CD4-positive, alpha-beta T cell treated with Interleukin-15 for 4 hours (primary cell): ENCODE results near the gene SLC6A11.

Experiments used
- DNase-seq: peaks from one replicate; pipeline ENCODE4 v3.0.0-alpha.2; 2020; ENCODE audit warnings: low spot score

Gene SLC6A11

DNA sequence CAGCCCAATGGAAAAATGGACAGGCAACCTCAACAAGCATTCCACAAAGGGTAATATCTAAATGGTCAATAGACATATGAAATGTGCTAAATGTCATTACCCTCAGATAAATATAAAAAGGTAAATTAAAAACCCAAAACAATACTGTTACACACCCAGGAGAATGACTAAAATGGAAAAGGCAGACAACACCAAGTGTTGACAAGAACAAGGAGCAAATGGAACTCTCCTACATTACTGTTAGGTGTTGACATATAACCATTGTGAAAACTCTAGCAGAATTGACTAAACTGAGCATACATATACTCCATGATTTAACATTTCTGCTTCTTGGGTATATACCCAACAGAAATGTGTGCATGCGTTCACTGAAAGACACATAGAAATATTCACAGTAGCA, 25.3 kb upstream of the SLC6A11 start:
- DNase-seq: no peak

DNA sequence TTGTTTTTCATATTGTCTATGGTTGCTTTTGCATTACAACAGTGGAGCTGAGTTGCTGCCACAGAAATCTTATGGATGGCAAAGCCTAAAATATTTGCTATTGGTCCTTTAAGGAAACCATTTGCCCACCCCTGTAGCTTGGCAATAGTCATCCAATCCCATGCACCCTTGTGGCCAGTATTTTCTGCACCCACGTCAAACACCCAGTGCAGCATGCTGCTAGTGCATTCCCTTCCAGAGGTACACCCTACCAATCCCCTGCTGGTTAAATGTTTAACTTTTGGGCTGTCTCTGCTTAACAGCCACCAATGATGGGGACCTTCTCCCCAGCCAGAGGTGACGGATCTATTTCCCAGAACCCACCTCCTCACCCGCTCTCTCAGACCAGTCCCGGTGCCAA, 23.8 kb upstream of the SLC6A11 start:
- no peak for DNase-seq

DNA sequence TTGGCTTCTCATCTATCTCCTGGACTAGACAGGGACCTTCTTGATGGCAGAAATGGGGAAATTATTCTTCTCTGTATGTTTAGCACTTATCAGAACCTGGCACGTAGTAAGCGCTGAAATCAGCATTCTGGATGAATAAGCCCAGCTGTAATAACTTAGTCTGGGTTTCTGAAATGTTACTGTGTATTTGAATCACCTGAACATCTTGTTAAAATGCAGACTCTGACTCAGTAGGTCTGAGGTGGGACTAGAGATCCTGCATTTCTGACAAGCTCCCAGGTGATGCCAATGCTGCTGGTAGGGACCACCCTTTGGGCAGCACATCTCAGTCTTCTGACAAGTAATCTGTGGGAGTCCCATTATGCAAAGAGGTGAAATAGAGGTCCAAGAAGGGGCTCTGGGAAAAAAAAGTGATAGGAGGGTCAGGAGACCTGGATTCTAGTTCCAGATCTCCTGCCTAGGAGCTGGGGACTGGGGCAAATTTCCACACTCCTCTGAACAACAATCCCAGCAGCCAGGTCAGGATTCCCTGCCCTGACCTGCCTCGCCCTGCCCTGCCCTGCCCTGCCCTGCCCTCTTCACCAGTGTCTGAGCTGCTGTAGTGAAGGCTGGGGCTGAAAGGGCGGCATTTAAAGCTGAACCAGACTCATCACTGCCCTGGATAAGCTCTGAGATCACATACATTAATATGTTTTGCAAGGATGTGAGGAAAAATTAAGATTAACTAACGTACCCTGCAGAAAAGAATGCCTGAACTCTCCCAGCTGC, 17.2 kb upstream of the SLC6A11 start:
- no peak for DNase-seq

DNA sequence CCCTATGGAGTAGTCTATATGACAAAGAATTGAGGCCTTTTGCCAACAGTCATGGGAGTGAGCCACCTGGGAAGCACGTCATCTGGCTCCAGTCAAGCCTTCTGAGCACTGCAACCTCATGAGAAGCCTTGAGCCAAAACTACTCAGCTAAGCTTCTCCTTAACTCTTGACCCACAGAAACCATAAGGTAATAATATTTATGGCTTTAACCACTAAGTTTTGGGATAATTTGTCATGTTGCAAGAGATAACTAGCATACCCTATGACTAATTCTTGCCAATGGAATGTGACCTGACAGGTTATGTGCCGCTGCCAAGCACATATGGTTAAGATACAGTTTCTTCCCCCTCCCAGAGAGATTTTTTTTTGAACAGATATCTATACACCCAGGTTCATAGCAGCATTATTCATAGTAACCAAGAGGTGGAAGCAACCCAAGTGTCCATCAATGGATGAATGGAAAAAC, 11.8 kb upstream of the SLC6A11 start:
- no peak for DNase-seq

DNA sequence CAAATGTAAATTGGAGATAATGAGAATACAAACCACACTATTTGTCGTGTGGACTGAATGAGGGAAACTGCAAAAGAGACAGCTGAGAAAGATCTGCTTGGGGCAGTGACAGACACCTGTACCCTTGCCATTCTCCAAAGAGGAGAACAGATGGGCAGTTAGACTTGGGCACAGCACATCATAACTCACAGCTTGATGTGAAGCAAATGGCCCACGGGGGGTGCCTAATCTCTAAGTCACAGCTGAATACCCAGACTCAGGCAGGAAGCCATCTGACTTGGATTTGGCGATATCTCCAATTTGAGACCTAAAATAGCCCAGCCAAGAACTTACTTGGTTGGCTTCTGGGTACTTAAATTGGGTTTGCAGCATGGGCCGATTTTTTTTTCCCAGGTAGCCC, 10.0 kb upstream of the SLC6A11 start:
- DNase-seq: no peak

DNA sequence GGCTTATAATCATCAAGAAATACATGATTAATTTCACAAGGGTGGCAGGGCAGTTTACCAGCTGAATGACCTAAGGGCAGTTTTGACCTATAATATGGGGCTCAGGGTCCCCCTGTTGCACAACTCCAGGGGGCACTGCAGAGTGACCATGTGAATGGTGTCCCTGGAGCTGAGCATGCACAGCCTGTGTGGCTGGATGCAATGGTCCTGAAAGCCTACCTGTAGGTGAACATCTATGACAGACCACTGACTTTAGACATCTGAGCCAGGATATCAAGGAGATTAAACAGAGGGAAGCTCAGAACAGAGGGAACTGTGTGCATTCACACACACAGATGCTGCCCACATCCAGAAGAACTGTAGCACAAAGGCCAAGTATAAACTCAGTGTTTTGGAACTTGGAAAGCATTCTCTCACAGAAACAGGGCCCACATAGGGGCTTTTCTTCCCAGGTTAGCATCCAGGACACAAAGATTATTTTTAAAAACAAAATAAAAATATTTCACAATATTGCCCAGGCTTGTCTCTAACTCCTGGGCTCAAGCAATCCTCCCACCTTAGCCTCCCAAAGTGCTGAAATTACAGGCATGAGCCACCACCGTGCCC, 7.8 kb upstream of the SLC6A11 start:
- DNase-seq: no peak

DNA sequence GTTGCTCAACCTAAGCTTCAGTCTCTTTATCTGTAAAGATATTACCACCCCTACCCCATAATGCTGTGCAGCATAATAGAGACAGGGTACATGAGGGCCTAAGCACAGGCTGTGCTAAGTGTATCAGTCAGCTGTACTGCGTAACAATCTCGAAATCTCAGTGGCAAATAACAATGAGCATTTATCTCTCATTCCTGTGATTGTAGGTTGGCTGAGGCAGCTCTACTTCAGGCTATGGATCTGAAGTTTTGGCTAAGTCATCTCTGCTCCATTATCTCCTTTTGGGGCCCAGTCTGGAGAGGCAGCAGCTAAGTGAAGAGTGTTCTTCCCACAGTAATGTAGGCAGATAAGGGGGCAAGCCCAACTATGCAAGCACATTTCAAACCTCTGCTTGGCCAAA, 7.1 kb upstream of the SLC6A11 start:
- no peak for DNase-seq

DNA sequence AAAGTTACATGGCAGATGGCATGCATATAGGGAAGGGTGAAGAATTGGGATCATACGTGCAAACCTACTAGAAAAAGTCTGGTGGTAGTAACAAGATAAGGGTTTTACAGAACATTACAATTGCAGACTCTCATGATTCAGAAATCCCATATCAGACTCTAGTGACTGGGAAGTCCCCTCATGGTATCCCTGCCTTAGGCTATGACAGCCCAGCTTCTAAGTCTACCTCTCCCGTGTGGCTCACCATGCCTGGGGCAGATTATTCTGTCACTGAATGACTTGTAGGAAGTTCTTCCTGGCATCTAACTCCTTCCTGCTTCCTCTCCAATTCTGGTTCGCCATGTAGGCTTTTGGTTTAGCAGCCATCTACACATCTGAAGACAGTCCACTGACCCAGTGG, 5.7 kb upstream of the SLC6A11 start:
- no peak for DNase-seq

DNA sequence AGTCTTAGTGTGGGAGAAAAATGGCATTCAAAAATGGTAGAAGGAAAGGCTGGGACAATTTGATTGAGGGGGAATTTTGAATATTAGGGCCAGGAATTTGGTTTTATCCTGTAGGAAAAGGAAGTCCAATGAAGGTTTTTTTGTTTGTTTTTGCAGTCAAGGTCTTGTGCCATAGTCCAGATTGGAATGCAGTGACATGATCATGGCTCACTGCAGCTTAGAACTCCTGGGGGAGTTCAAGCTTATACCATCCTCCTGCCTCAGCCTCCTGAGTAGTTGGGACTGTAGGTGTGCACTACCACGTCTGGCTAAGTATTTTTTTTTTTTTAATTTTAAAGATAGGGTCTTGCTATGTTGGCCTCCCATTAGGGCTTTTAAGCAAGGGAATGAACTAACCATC, 2.6 kb upstream of the SLC6A11 start:
- DNase-seq: no peak

DNA sequence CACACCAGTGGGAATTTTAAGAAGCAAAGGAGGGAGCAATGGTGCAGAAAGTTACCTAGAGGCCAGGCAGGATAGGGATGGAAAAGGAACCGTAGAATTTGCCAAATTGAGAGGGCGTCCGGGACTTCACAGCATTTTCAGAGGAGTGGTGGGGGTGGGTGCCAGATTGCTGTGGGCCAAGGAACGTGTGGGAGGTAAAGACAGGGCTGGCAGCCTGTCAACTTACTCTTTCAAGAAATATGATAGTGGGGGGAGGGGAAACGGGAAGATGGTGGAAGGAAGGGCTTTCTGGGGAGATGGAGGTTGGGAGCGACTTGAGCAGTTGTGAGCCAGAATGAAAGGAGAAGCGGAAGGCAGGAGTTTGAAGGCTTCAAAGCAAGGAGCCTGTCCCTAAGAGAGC, 1.4 kb upstream of the SLC6A11 start:
- DNase-seq: no peak

DNA sequence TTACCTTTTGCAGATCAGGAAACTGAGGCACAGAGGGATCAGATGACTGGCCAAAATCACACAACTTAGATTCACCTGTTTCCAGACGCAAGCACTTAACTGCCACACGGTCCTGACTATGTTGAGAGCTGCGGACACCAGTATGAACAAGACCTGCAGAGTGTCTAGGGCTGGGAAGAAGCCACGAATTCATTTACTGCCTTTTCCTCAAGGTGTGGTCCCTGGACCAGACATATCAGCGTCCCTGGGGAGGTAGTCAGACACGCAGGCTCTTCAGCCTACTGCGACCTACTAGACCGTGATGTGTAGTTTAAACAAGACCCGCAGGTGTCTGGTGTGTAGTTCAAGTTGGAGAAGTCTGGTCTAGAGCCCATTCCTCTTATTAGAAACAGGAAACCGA, 541 bp upstream of the SLC6A11 start:
- no peak for DNase-seq

DNA sequence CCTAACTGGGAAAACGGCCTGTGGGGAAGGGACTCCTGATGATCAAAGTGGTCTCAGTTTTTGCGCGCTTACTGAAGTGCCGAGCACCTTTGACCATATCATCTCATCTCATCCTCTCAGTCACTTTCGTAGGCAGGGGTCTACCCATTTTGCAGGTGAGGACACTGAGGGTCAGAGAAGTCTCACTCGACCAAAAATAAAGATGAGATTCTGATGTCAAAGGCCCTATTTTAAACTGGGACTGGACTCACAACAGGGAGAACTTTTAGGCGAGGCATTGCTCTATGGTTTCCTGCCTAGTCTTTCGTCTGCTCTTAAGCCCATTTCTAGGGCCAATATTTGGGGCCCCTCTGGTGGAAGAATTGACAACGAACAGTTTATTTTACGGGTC, 830 bp downstream of the SLC6A11 start:
- no peak for DNase-seq

DNA sequence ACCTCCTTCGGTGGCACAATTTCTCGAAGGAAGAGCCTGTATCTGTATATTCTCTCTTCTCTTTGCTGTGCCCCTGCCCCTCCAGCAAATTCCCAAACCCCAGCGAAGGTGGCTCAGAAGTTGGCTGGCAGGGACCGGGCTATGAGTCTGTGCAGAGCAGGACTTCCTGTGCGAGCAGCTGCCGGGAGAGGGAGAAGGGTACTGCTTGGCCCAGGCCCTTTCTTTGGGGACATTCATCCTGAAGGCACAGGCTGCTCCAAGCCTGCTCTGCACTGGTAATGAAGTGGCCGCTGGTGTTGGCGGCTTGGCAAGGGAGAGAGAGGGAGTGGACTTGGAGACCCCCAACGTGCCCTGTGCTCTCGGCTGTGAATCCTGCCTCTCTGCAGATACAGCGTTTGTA, 1.5 kb downstream of the SLC6A11 start:
- no peak for DNase-seq

DNA sequence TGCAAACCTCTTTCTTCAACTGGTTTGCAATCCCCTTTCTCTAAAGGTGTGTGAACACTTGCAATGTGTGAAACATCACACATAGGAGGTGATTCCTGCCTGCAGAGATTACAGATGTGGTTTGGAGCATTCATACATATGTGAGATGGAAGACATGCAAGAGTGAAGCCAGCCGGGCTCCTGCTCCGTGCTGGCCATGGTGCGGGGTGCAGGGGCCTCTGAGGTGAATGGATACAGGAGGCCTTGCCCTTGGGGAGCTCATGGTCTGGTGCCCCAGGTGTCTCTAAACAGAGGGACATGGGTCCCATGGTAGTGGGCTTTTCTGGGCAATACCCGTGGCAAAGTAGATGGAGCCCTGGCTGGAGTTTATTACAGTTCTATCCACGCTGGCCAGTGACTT, 6.0 kb downstream of the SLC6A11 start:
- DNase-seq: no peak

DNA sequence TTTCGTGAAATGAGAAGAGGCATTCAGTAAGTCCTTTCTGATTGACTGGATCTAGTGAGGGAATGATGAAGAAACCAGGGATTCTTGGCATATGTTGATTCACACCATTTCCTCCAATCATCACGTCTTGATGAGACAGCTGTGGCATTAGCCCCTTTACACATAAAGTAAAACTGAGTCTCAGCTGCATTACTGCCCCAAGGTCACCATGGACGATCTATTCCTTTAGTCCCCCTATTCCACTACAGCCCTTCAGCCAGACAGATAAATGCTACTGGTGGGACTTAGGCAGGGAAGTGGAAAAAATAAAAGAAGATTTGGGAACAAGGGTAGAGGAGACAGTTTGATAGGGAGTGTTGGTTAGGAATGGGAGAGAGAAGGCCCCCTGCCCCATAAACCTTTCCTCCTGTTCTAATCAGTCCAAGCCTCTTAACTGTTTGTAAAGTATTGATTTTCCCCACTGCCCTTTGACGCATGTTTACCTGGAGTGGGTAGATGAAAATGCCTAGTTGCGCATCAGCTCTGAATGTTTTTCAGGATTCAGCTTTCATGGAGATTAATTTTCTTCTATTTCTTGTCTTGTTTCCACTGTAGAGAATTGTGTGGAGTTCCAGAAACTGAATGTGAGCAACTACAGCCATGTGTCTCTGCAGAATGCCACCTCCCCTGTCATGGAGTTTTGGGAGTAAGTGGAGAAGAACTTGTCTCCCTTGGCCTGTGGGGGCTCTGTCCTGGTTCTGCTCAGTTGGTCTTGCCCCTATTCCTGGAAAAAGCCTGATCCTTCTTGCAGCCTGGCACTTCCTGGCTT, 6.9 kb downstream of the SLC6A11 start:
- DNase-seq: no peak

DNA sequence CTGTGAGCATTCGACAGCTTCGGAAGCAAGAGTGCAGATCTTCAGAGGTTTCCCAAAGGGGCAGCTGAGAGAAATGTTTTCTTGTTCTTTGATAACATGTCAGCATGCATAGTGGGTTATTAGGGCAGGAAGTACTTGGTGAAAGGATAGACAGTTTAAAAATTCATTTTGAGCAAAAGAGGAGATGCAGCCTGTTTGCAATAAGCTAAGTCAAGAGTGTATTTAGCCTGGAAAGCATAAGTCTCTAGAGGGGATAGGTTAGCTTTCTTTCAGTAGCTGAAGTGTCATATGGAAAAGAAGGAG, 7.4 kb downstream of the SLC6A11 start:
- DNase-seq: no peak

DNA sequence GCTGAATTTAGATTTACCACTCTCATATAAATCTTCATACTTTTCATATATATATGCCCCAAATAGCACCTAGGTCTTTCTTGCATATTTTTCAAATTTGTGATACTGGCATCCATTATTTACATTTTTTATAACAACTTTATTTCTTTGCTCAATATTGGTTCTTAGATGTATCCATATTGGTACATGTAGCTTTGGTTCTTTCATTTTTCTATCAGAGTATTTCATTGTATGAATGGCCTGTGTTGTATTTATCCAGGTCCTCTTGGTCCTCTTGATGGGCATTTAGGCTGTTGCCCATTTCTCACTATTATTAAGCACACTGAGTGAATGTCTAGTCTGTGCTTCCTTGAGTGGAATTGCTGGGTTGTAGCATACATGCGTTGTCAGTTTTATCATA, 8.4 kb downstream of the SLC6A11 start:
- no peak for DNase-seq

DNA sequence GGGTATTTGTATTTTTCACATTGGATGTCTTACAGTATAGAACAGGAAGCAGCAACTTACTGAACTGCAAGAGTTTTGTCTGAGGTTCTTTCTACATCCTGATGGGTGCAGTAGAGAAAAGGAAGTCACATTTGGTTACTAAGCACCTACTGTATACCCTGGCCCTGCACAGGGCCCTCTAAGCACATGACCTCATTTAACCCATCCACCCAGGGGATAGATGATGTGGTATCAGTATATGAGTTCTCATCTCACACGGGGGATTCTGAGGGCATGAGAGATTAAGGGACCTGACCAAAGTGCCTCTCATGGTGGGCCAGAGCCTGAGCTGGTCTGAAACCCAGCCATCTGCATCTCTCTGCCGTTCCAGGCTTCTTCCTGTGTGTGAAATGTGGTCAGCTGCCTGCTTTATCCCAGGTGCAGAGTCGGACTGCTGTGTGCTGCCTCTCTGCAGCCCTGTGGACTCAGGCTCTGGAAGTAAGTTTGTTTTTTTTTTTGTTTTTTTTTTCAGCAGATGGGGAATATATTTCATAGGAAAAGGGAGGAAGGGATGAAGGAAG, 17.9 kb downstream of the SLC6A11 start:
- no peak for DNase-seq

DNA sequence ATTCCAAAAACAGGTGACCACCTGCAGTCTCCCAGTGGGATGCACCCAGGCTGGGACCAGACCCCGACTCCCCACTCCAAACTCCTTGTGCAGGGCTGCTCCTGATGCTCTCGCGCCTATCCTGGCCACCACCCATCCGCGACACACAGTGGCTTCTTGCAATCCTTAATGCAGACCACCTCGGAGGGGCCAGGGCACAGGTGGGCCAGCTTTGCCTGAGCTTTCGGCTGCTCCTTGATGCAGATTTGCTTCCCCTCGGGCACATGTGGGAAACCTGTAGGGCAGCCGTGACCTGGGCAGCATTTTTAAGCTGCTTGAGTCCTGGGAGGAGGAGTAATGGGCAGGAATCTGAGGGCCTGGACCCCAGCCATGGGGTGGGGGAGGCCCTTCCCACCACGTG, 18.9 kb downstream of the SLC6A11 start:
- DNase-seq: no peak

DNA sequence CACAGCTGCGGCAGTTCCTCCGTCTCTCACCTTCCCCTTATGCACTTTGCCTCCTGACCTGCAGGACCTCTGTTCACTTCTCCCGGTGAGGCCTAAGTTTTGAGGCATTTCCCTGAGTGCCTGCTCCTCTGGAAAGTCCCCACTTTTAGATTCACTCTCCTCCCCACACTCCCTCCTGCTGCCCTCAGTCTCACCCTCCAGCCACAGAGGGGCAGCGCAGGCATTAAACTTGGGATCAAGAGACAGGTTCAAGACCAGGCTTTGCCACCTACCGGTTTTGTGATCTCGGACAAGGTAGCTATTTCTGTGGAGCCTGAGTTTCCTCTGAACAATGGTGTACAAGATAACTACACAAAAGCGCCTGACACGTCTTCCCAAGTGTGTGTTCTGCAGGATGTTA, 19.4 kb downstream of the SLC6A11 start:
- DNase-seq: no peak

DNA sequence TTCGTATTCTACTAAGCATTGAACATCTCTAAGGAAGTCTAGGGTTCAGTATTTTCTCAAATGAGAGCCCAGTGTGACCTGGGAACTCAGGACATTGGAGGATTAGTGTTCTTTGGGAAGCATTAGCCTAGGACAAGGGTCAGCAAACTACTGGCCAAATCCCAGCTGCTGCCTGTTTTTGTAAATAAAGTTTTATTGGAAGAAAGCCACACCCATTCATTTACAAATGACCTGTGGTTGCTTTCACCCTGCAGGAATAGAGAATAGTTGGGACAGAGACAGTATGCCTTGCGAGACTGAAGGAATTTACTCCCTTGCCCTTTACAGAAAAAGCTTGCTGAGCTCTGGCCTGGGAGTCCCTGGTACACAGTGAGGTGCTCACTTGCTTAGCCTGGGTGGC, 20.6 kb downstream of the SLC6A11 start:
- no peak for DNase-seq

DNA sequence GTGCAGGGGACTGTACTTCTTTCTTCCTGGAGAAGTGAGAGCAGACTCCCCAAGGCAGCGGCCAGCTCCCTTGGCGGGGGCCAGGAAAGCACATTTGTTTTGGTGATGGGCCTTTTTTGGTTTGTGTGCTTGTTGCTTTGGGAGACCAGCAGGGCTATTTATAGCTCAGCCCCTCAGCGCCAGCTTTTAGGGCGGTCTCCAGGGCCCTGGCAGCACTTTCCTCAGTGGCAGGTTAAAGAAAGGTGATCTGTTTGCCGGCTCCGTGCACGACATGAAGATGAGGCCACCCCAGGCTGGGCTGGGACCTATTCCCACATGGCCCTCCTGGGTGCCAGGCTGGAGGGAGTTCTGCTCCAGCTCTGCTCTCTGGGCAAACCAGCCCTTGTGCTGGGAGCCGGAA, 21.8 kb downstream of the SLC6A11 start:
- DNase-seq: no peak

DNA sequence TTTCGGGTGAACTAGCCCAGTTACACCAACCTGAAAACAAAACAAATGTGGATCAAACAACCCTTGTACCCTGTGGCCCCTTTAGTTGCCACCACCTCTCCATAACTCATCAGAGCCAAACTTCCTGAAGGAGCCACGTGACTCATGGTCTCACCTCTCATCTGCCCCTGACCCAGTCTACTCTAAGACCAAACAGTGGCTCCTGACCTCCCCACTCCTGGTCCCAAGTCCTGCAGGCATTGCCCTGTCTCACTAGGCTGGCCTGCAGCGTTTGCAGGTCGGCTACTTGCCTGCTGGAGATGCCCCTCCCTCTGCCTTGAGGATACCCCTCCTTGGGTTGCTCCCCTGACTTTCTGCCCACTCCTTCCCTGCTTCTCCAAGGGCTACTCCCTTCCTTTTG, 23.1 kb downstream of the SLC6A11 start:
- DNase-seq: no peak
